Esophagus muscularis mucosa (tissue), 4 donors: ENCODE measurements around the gene HAUS6. TPM values are rescaled to one million over a fixed set of nuclear protein-coding genes. Genes with fewer than 3 reads are reported as not detected.
A peak's percentile ranks its signal among the peaks of the same experiment; 100 is the strongest.
"Not testable (repeated sequence)": the region's sequence is repeated elsewhere in the genome, so short reads cannot be mapped to it uniquely, and the experiment has no call there.

ENCODE experiments used
- DNase-seq: peaks from one replicate; pipeline ENCODE4 v3.0.0-alpha.2; 2017; ENCODE audit errors: extremely low spot score
- H3K27ac ChIP-seq, 4 donors: fragments of 200-600 bp; sonication (generic); replicated peaks in 1 of 4; 1 replicate in 3 of 4; 2 replicates in 1 of 4; pipeline ENCODE4 v1.5.1; 2016 to 2019; ENCODE audit warnings: mild to moderate bottlenecking in 1 of 4
- H3K27me3 ChIP-seq, 4 donors: fragments of 200-600 bp; sonication (generic); one replicate each; pipeline versions ENCODE4 v1.5.1 to v1.6.0; 2016 to 2019
- H3K36me3 ChIP-seq, 4 donors: fragments of 200-600 bp; sonication (generic); one replicate each; pipeline ENCODE4 v1.5.1; 2016 to 2019
- H3K4me1 ChIP-seq, 4 donors: fragments of 200-600 bp; sonication (generic); one replicate each; pipeline ENCODE4 v1.5.1; 2016 to 2019
- H3K4me3 ChIP-seq, 4 donors: fragments of 200-600 bp; sonication (generic); 1 replicate in 2 of 4; 2 replicates in 2 of 4; pipeline ENCODE4 v1.5.1; 2016 to 2019; ENCODE audit warnings: mild to moderate bottlenecking in 4 of 4, moderate library complexity in 1 of 4
- H3K9me3 ChIP-seq, 4 donors: fragments of 200-600 bp; sonication (generic); 1 replicate in 3 of 4; 2 replicates in 1 of 4; pipeline ENCODE4 v1.5.1; 2016 to 2019
- EP300 ChIP-seq: sonication (generic); formaldehyde crosslinking; IDR thresholded peaks from one replicate; pipeline ENCODE4 v1.6.1; 2017; ENCODE audit warnings: antibody characterized with exemption
- POLR2A ChIP-seq: fragments of 450-650 bp; IDR thresholded peaks from one replicate; pipeline ENCODE4 v1.6.1; 2017; ENCODE audit warnings: antibody characterized with exemption, moderate library complexity, mild to moderate bottlenecking, low read depth
- POLR2AphosphoS5 ChIP-seq, 2 donors: sonication (generic); formaldehyde crosslinking; IDR thresholded peaks; one replicate each; pipeline ENCODE4 v1.6.1; 2017; ENCODE audit warnings: antibody characterized with exemption in 2 of 2
- WGBS: methylation state at CpG from one replicate; pipeline ENCODE4 v1.1.5; 2018; 5-methylcytosine and 5-hydroxymethylcytosine counted together
- intact Hi-C: fragments of 100-400 bp; cut with DNase I; formaldehyde crosslinking; loops from one replicate; pipeline ENCODE4 v1.15.1; 2023
- total RNA-seq, 4 donors: library from RNA; depleted of rRNA; stranded (reverse); fragments of >200 nt; gene quantifications; one replicate each; pipeline versions ENCODE4 v1.1.0 to v1.2.1, GENCODE V29; 2016
- TF ChIP-seq, protein P1 (sequence below), 3 experiments: fragments of 200-600 bp in 2 of 3; fragments of 450-650 bp in 1 of 3; sonication (generic) in 2 of 3; IDR thresholded peaks; one replicate each; pipeline ENCODE4 v1.5.1; 2017 to 2019; ENCODE audit warnings: antibody characterized with exemption in 3 of 3, mild to moderate bottlenecking in 2 of 3, moderate library complexity in 1 of 3

HAUS6 gene
- total RNA-seq, 4 donors from 2014 or later, result 7.1 to 8.7 (median 7.3) TPM

DNA sequence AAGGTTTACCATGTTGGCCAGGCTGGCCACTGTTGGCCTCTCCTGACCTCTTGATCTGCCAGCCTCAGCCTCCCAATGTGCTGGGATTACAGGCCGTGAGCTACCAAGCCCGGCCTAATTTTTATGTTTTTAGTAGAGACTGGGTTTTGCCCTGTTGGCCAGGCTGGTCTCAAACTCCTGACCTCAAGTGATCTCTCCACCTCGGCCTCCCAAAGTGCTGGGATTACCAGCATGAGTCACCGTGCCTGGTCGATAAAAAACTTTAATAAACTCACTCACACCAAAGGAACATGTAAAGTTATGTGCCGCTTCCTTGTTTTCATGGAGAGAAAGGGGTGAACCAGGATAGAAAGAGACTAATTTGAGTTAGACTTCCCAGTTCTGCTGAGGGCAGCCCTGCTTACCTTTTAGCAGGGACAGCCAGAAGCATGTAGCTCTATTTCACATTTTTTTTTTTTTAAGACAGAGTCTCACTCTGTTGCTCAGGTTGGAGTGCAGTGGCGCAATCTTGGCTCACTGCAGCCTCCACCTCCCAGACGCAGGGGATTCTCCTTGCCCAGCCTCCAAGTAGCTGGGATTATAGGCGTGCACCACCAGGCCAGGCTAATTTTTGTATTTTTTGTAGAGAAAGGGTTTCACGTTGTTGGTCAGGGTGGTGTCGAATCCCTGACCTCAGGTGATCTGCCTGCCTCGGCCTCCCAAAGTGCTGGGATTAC is 11.4 kb upstream of the HAUS6 start:
- TF ChIP-seq POLR2AphosphoS5 (IDR thresholded peaks at IDR 0.05), result no peak
- no peak for TF ChIP-seq EP300
- TF ChIP-seq POLR2A, result no peak
- Histone ChIP-seq H3K9me3 (no peaks in the 10 kb centered on the region), H3K27ac (no peak overlapping the region), H3K36me3 (peaks cover 40 to 80% (median 57%) of the 10 kb centered on the region in 4 donors), H3K27me3 (no peaks in the 10 kb centered on the region), H3K4me1 (peaks cover 0 to 18% (median 9%) of the 10 kb centered on the region in 4 donors), H3K4me3 (no peak overlapping the region)
- 88% methylated on average over 12 of the region's 12 CpGs for WGBS
- DNase-seq, result no peak
- intact Hi-C loops, result no loop called here

DNA sequence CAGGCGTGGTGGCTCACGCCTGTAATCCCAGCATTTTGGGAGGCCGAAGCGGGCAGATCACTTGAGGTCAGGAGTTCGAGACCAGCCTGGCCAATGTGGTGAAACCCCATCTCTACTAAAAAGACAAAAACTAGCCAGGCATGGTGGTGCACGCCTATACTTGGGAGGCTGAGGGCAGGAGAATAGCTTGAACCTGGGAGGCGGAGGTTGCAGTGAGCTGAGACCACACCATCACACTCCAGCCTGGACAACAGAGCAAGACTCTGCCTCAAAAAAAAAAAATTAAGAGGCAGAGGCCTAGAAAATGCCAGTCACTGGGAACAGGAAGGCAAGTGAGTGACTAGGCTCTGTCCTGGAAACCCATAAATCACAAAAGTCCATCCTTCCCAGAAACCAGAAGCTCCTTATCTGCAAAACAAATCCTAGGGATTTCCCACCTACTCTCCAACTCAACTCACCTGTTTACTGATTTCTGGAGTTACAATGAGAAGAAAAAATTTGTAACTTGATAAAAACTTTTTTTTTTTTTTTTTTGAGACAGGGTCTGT is 10.4 kb upstream of the HAUS6 start:
- H3K9me3 ChIP-seq, DNase-seq, H3K27ac ChIP-seq, H3K4me3 ChIP-seq, H3K27me3 ChIP-seq, intact Hi-C loops: not testable (repeated sequence)
- Histone ChIP-seq H3K36me3 (peaks cover 30 to 78% (median 47%) of the 10 kb centered on the region in 4 donors), H3K4me1 (peaks cover 0 to 13% (median 3%) of the 10 kb centered on the region in 4 donors)
- 95% methylated on average over 7 of the region's 7 CpGs for WGBS

DNA sequence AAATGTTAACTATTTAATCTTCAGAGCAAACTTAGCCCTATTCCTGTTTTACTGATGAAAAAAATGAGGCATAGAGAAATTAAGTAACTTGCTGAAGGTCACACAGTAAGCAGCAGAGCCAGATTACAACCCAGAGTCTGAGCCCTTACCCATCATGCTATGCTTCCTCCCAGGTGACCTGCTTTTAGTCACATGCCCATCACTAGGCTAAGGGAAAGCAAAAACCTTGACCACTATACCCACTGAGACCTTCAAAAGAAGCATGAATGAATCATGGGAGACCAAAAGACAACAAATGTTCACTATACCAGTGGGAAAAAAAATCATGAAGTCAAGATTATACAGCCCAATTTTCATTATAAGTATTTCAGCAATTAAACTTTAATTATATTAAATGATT is 5.3 kb upstream of the HAUS6 start:
- TF ChIP-seq POLR2A, result no peak
- TF ChIP-seq, protein P1, sequence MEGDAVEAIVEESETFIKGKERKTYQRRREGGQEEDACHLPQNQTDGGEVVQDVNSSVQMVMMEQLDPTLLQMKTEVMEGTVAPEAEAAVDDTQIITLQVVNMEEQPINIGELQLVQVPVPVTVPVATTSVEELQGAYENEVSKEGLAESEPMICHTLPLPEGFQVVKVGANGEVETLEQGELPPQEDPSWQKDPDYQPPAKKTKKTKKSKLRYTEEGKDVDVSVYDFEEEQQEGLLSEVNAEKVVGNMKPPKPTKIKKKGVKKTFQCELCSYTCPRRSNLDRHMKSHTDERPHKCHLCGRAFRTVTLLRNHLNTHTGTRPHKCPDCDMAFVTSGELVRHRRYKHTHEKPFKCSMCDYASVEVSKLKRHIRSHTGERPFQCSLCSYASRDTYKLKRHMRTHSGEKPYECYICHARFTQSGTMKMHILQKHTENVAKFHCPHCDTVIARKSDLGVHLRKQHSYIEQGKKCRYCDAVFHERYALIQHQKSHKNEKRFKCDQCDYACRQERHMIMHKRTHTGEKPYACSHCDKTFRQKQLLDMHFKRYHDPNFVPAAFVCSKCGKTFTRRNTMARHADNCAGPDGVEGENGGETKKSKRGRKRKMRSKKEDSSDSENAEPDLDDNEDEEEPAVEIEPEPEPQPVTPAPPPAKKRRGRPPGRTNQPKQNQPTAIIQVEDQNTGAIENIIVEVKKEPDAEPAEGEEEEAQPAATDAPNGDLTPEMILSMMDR (IDR thresholded peaks at IDR 0.05), result no peak
- TF ChIP-seq EP300, result no peak
- no peak for TF ChIP-seq POLR2AphosphoS5 (IDR thresholded peaks at IDR 0.05)
- Histone ChIP-seq H3K27me3 (no peaks in the 10 kb centered on the region), H3K4me3 (no peak overlapping the region), H3K36me3 (peaks cover 0 to 37% (median 2%) of the 10 kb centered on the region in 4 donors), H3K4me1 (peaks cover 2 to 4% (median 3%) of the 10 kb centered on the region in 4 donors), H3K27ac (no peak overlapping the region), H3K9me3 (no peaks in the 10 kb centered on the region)
- no peak for DNase-seq
- intact Hi-C loops, result no loop called here

DNA sequence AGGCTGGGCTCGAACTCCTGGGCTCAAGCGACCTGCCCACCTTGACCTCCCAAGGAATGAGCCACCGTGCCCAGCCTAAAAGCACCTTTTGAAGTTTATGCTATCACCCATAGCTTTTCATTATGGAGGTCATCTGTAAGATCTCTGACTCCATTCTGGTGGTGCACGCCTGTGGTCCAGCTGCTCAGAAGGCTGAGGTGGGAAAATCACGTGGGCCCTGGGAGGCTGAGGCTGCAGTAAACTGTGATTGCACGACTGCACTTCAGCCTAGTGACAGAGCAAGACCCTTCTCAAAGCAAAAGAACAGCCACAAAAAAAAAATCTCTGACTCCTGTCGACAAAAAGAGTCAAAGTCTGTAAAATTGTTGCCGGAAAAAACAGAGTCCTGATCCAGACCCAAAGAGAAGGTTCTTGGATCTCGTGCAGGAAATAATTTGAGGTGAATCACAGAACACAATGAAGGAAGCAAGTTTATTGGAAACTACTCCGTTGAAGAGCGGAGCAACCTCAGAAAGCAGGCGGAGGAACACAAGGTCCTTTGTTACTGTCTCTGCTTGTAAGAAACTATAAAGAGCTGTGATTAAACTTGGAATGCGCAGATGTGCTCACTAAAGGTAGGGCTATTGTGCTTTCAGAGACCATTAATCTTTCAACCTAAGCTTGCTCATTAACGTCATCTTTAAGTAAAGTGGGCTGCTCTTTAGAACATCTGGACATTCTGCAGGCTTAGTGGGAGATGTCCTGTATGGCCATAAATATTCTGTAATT is 2.0 kb upstream of the HAUS6 start:
- DNase-seq, result no peak
- 64% methylated on average over 14 of the region's 14 CpGs for WGBS
- Histone ChIP-seq H3K36me3 (peaks cover 0 to 17% (median 2%) of the 10 kb centered on the region in 4 donors), H3K9me3 (no peaks in the 10 kb centered on the region), H3K27me3 (no peaks in the 10 kb centered on the region), H3K27ac (no peak overlapping the region), H3K4me3 (no peak overlapping the region), H3K4me1 (peaks cover 13 to 31% (median 22%) of the 10 kb centered on the region in 4 donors)
- intact Hi-C loops, result no loop called here
- TF ChIP-seq POLR2A (no peak), POLR2AphosphoS5 (IDR thresholded peaks at IDR 0.05) (no peak), EP300 (no peak)
- TF ChIP-seq, protein P1 (IDR thresholded peaks at IDR 0.05), result no peak

DNA sequence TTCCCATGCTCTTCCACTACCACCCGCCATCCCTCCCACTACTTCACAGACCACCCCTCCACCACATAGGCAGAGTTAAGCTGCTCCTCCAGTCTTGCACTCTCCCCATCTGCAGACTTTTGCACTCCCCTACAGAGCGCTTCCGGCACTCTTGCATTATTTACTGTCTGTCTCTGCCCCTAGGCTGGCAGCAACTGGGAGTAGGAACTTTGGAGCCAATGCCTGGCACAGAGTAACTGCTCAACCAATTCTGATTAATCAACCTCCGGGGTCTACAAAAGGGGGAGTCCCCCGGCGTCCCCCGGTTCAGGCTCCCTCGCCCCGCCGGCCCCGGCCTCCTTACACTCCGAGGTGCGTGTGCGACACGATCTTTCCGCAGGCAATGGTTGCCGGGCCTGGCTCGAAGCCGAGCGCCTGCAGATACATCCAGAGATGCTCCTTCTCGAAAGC is 498 bp downstream of the HAUS6 start:
- Histone ChIP-seq H3K27ac (peak overlapping the region; percentile 83 to 91 (median 86)), H3K9me3 (no peaks in the 10 kb centered on the region), H3K27me3 (no peaks in the 10 kb centered on the region), H3K4me1 (peaks cover 13 to 32% (median 23%) of the 10 kb centered on the region in 4 donors), H3K36me3 (peaks cover 0 to 7% (median 2%) of the 10 kb centered on the region in 4 donors), H3K4me3 (peak overlapping the region; percentile 72 to 87 (median 76))
- no peak for DNase-seq
- intact Hi-C loops, result loop anchor here (2.0 kb wide), 1 partner anchor 25 kb away; the partner anchor contains the start of gene PLIN2
- TF ChIP-seq POLR2A, result no peak
- 0% methylated on average over 5 of the region's 21 CpGs for WGBS

DNA sequence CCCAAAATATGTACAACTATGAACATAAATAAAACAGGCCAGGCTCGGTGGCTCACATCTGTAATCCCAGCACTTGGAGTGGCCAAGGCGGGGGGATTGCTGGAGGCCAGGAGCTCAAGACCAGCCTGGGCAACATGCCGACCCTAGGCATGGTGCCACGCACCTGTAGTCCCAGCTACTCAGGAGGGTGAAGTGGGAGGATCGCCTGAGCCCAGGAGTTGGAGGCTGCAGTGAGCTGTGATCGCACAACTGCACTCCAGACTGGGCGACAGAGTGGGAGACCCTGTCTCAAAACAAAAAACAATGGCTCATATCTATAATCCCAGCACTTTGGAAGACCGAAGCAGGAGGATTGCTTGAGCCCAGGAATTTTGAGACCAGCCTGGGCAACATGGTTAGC is 1.5 kb downstream of the HAUS6 start:
- WGBS, result 87% methylated on average over 7 of the region's 8 CpGs
- H3K4me3 ChIP-seq, result peak overlapping the region in 2 of 4 donors; percentile 72 to 80

DNA sequence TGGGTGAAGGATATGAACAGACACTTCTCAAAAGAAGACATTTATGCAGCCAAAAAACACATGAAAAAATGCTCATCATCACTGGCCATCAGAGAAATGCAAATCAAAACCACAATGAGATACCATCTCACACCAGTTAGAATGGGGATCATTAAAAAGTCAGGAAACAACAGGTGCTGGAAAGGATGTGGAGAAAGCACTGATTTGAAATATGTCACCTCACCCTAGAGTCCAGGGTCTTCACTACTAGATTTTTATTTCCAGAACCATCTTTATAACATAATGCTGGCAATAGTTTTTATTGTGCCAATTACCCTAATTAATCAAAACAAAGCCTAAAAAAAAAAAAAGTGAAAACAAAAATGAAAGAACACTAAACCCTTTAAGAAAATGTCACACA is 5.3 kb downstream of the HAUS6 start:
- not testable (repeated sequence) for DNase-seq, H3K27ac ChIP-seq, H3K9me3 ChIP-seq, H3K27me3 ChIP-seq, H3K4me3 ChIP-seq
- intact Hi-C loops, result loop anchor here (10.0 kb wide), 1 partner anchor 357 kb away; no protein-coding TSS in a partner anchor
- Histone ChIP-seq H3K36me3 (peaks cover 12 to 45% (median 28%) of the 10 kb centered on the region in 4 donors), H3K4me1 (peaks cover 11 to 28% (median 20%) of the 10 kb centered on the region in 4 donors)

More for the DNA sequence above, 1.5 kb downstream of the HAUS6 start:
- H3K27ac ChIP-seq, result no peak overlapping the region
- H3K4me1 ChIP-seq, result peaks cover 13 to 32% (median 23%) of the 10 kb centered on the region in 4 donors
- H3K36me3 ChIP-seq, result peaks cover 0 to 8% (median 3%) of the 10 kb centered on the region in 4 donors
- intact Hi-C loops, result no loop called here
- no peaks in the 10 kb centered on the region for H3K27me3 ChIP-seq
- no peaks in the 10 kb centered on the region for H3K9me3 ChIP-seq
- TF ChIP-seq EP300 (no peak), POLR2AphosphoS5 (IDR thresholded peaks at IDR 0.05) (no peak), POLR2A (no peak)
- TF ChIP-seq, protein P1 (IDR thresholded peaks at IDR 0.05), result no peak
- DNase-seq, result no peak
